Uterus (tissue), 4 donors: ENCODE measurements around the gene ARID5A. TPM values are rescaled to one million over a fixed set of nuclear protein-coding genes. Genes with fewer than 3 reads are reported as not detected.

ENCODE experiments used
- DNase-seq, 2 donors: peaks; one replicate each; pipeline ENCODE4 v3.0.0-alpha.2; 2019 to 2020
- H3K27ac ChIP-seq, 2 donors: fragments of 200-600 bp; sonication (generic); 1 replicate in 1 of 2; 2 replicates in 1 of 2; pipeline ENCODE4 v1.5.1; 2016 to 2018
- H3K27me3 ChIP-seq, 2 donors: fragments of 200-600 bp; sonication (generic); one replicate each; pipeline ENCODE4 v1.5.1; 2018 to 2019; ENCODE audit warnings: control low read depth in 1 of 2
- H3K36me3 ChIP-seq, 2 donors: fragments of 200-600 bp; sonication (generic); one replicate each; pipeline ENCODE4 v1.5.1; 2019; ENCODE audit warnings: control low read depth in 1 of 2
- H3K4me1 ChIP-seq, 2 donors: fragments of 200-600 bp; sonication (generic); one replicate each; pipeline ENCODE4 v1.5.1; 2018 to 2019; ENCODE audit warnings: control low read depth in 1 of 2
- H3K4me3 ChIP-seq, 2 donors: fragments of 200-600 bp; sonication (generic); 1 replicate in 1 of 2; 2 replicates in 1 of 2; pipeline ENCODE4 v1.5.1; 2018 to 2019; ENCODE audit warnings: mild to moderate bottlenecking in 1 of 2
- H3K9me3 ChIP-seq, 2 donors: fragments of 200-600 bp; sonication (generic); one replicate each; pipeline ENCODE4 v1.5.1; 2019; ENCODE audit warnings: control low read depth in 1 of 2
- POLR2A ChIP-seq, 2 donors: fragments of 450-650 bp; IDR thresholded peaks; one replicate each; pipeline ENCODE4 v1.6.1; 2016; ENCODE audit warnings: antibody characterized with exemption in 2 of 2, mild to moderate bottlenecking in 1 of 2, moderate library complexity in 1 of 2
- intact Hi-C: fragments of 100-400 bp; cut with DNase I; formaldehyde crosslinking; loops from one replicate; pipeline ENCODE4 v1.15.1; 2023; ENCODE audit warnings: low total_unique reads
- total RNA-seq, 4 donors: library from RNA; depleted of rRNA in 3 of 4; stranded (reverse); fragments of >200 nt in 3 of 4; gene quantifications; one replicate each; pipeline versions ENCODE4 v1.1.0 to v1.2.4, GENCODE V29; 2014 to 2023
- TF ChIP-seq, protein P1 (sequence below), 4 experiments: fragments of 200-600 bp in 2 of 4; fragments of 450-650 bp in 2 of 4; sonication (generic) in 2 of 4; IDR thresholded peaks; one replicate each; pipeline ENCODE4 v1.5.1; 2016 to 2019; ENCODE audit warnings: antibody characterized with exemption in 4 of 4, mild to moderate bottlenecking in 2 of 4, moderate library complexity in 1 of 4
- donor health status: DM: yes; HTN: yes; CAD: no.

Gene ARID5A
- total RNA-seq, 4 donors from 2014 or later = 15.1 to 73.5 (median 36.3) TPM

DNA sequence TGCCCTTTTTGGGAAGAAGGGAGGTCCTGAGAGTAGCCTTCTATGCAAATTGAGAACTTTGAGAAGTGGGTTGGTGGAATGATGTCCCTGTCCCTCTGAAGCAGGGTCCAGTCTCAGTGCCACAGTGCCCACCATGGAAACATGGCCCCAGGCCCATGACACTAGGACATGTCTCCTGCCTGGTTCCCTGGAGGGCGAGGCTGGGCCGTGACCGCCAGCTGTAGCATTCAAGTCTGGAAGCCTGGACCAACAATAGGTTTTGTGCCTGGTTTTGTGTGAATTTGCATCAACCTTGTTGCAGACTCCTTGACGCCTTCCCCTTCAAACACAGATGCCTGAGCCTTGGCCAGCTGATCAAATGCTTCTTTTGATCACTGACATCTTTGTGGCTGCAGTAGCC lies 27.5 kb downstream of the ARID5A start:
- intact Hi-C loops = no loop called here
- Histone ChIP-seq H3K27ac (no peak overlapping the region), H3K27me3 (no peaks in the 10 kb centered on the region), H3K36me3 (no peaks in the 10 kb centered on the region), H3K4me1 (no peaks in the 10 kb centered on the region), H3K4me3 (no peak overlapping the region), H3K9me3 (no peaks in the 10 kb centered on the region)
- DNase-seq = no peak
- TF ChIP-seq, protein P1, sequence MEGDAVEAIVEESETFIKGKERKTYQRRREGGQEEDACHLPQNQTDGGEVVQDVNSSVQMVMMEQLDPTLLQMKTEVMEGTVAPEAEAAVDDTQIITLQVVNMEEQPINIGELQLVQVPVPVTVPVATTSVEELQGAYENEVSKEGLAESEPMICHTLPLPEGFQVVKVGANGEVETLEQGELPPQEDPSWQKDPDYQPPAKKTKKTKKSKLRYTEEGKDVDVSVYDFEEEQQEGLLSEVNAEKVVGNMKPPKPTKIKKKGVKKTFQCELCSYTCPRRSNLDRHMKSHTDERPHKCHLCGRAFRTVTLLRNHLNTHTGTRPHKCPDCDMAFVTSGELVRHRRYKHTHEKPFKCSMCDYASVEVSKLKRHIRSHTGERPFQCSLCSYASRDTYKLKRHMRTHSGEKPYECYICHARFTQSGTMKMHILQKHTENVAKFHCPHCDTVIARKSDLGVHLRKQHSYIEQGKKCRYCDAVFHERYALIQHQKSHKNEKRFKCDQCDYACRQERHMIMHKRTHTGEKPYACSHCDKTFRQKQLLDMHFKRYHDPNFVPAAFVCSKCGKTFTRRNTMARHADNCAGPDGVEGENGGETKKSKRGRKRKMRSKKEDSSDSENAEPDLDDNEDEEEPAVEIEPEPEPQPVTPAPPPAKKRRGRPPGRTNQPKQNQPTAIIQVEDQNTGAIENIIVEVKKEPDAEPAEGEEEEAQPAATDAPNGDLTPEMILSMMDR (IDR thresholded peaks at IDR 0.05) = no peak
- TF ChIP-seq POLR2A (IDR thresholded peaks at IDR 0.05) = no peak

DNA sequence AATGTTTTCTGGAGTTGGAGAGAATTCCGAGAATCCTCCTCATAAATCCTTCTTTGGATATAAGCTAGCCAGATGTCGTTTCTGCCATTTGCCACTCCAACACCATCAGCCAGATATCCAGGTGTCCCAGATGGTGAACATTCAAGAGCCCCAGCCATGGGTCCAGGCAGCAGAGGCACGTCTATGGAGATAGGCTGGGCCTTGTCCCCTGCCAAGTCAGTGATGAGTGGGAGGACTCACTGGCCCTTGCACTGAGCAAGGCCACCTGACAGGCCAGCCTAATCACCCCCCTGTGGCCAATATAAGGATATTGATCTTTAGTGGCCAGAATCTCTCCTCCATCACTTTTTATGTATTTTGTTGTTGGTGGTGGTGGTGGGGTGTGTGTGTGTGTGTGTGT lies 28.0 kb downstream of the ARID5A start:
- Histone ChIP-seq H3K36me3 (no peaks in the 10 kb centered on the region), H3K27me3 (no peaks in the 10 kb centered on the region), H3K4me3 (no peak overlapping the region), H3K27ac (no peak overlapping the region), H3K4me1 (no peaks in the 10 kb centered on the region), H3K9me3 (no peaks in the 10 kb centered on the region)
- TF ChIP-seq POLR2A (IDR thresholded peaks at IDR 0.05) = no peak
- TF ChIP-seq, protein P1 (IDR thresholded peaks at IDR 0.05) = no peak
- DNase-seq = no peak
- intact Hi-C loops = no loop called here

DNA sequence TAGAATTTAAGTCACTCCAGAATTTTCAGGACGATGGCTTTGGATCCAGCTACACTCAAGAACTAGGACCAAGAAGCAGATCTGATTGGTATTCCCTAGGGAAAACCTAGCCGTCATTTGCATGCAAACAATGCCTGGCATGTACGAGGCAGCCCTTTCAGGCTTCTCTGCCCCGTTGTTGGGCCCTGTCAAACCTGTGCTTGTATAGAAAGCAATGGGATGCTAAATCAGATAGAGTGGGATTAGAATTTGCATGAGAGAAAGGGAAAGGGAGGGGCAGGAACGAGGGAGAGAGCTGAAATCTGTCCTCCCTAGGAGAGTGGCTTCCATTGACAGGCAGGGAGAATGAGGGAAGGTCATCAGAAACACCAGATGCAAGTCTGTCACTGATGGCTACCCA lies 28.6 kb downstream of the ARID5A start:
- TF ChIP-seq POLR2A (IDR thresholded peaks at IDR 0.05) = no peak
- TF ChIP-seq, protein P1 (IDR thresholded peaks at IDR 0.05) = no peak
- Histone ChIP-seq H3K27ac (no peak overlapping the region), H3K36me3 (no peaks in the 10 kb centered on the region), H3K4me3 (no peak overlapping the region), H3K9me3 (no peaks in the 10 kb centered on the region), H3K27me3 (no peaks in the 10 kb centered on the region), H3K4me1 (no peaks in the 10 kb centered on the region)
- DNase-seq = no peak
- intact Hi-C loops = no loop called here

DNA sequence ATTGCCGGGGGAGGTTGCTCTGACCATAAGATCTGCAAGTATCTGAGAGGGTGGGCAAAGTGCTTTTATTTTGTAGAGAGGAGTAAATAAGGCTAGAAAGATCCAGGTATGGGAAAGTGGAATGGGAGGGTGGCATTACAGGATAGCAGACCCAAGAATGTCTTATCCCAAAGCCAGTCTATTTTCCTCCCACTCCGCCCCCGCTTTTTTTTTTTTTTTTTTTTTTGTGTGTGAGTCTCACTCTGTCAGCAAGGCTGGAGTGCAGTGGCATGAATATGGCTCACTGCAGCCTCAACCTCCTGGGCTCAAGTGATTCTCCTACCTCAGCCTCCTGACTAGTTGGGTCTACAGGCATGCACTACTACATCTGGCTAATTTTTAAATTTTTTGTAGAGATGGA lies 31.5 kb downstream of the ARID5A start:
- Histone ChIP-seq H3K9me3 (no peaks in the 10 kb centered on the region), H3K27ac (no peak overlapping the region), H3K36me3 (no peaks in the 10 kb centered on the region), H3K4me3 (no peak overlapping the region), H3K27me3 (no peaks in the 10 kb centered on the region), H3K4me1 (no peaks in the 10 kb centered on the region)
- TF ChIP-seq POLR2A (IDR thresholded peaks at IDR 0.05) = no peak
- TF ChIP-seq, protein P1 (IDR thresholded peaks at IDR 0.05) = no peak
- DNase-seq = no peak
- intact Hi-C loops = no loop called here

DNA sequence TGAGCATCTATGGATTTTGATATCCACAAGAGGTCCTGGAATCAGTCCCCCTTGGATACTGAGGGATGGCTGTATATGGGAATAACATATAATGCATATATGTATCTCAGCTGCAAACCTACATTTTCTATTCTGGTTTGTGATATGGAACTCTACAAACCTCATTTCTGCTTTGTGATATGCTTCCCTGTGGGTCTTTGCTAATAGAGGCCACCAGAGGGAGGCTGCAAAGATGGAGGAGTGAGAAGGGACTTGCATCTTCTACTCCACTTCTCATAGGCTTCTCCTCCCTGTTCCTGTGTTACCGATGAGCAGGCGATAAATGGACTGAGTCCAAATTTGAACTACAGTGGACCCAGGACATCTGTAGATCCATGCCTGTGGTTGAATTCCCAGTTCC lies 37.8 kb downstream of the ARID5A start:
- no peak for DNase-seq
- Histone ChIP-seq H3K27me3 (no peaks in the 10 kb centered on the region), H3K9me3 (no peaks in the 10 kb centered on the region), H3K4me3 (no peak overlapping the region), H3K27ac (no peak overlapping the region), H3K36me3 (no peaks in the 10 kb centered on the region), H3K4me1 (no peaks in the 10 kb centered on the region)
- intact Hi-C loops = no loop called here
- TF ChIP-seq, protein P1 (IDR thresholded peaks at IDR 0.05) = no peak
- TF ChIP-seq POLR2A (IDR thresholded peaks at IDR 0.05) = no peak
